HCT116 (cell line): ENCODE data around the gene PTPRC.

Experiments
- EGR1 ChIP-seq: IDR thresholded peaks from 2 replicates; pipeline ENCODE4 v1.6.1; 2012; ENCODE audit warnings: low read depth
- ELF1 ChIP-seq: IDR thresholded peaks from 2 replicates; pipeline ENCODE4 v1.6.1; 2012; ENCODE audit warnings: low read depth, borderline replicate concordance
- EZH2 ChIP-seq: fragments of 200-600 bp; sonication (generic); IDR thresholded peaks from 2 replicates; pipeline ENCODE4 v1.6.1; 2017; ENCODE audit warnings: antibody characterized with exemption, mixed run types
- EZH2phosphoT487 ChIP-seq: fragments of 200-600 bp; IDR thresholded peaks from 2 replicates; pipeline ENCODE4 v1.6.1; 2018; ENCODE audit warnings: antibody characterized with exemption, borderline replicate concordance
- JUND ChIP-seq: IDR thresholded peaks from 2 replicates; pipeline ENCODE4 v1.6.1; 2012
- POLR2A ChIP-seq: IDR thresholded peaks from 2 replicates; pipeline ENCODE4 v1.7.0; 2011; ENCODE audit warnings: borderline replicate concordance; ENCODE audit not compliant: insufficient read depth, insufficient read length; ENCODE audit errors: extremely low read depth
- POLR2AphosphoS5 ChIP-seq: IDR thresholded peaks from 2 replicates; pipeline ENCODE4 v1.6.1; 2011; ENCODE audit warnings: mild to moderate bottlenecking, low read depth, low read length, moderate library complexity
- SRF ChIP-seq: IDR thresholded peaks from 2 replicates; pipeline ENCODE4 v1.6.1; 2012; ENCODE audit warnings: low read depth
- YY1 ChIP-seq: IDR thresholded peaks from 2 replicates; pipeline ENCODE4 v1.6.1; 2011; ENCODE audit warnings: low read length, low read depth, moderate library complexity, mild to moderate bottlenecking; ENCODE audit not compliant: insufficient replicate concordance; ENCODE audit errors: extremely low read depth
- ZNF274 ChIP-seq: fragments of 200-500 bp; sonication (Bioruptor generic); IDR thresholded peaks from 2 replicates; pipeline ENCODE4 v1.6.1; 2014; ENCODE audit warnings: mild to moderate bottlenecking, low read depth, low read length, inconsistent platforms
- TF ChIP-seq, protein P1 (sequence below), 3 experiments: fragments of 200-600 bp in 1 of 3; sonication (generic) in 1 of 3; IDR thresholded peaks in 2 of 3; conservative IDR thresholded peaks in 1 of 3; 2 replicates each; pipeline ENCODE4 v1.5.1; 2012 to 2017; ENCODE audit warnings: low read depth in 2 of 3, low read length in 2 of 3, antibody characterized with exemption in 1 of 3, borderline replicate concordance in 1 of 3, control low read depth in 1 of 3, mild to moderate bottlenecking in 1 of 3, mixed read lengths in 1 of 3, mixed run types in 1 of 3, moderate library complexity in 1 of 3; ENCODE audit not compliant: insufficient read depth in 1 of 3
- TF ChIP-seq, protein P2 (sequence below): IDR thresholded peaks from 2 replicates; pipeline ENCODE4 v1.6.1; 2012
- TF ChIP-seq, protein P3 (sequence below): IDR thresholded peaks from 2 replicates; pipeline ENCODE4 v1.6.1; 2012

DNA sequence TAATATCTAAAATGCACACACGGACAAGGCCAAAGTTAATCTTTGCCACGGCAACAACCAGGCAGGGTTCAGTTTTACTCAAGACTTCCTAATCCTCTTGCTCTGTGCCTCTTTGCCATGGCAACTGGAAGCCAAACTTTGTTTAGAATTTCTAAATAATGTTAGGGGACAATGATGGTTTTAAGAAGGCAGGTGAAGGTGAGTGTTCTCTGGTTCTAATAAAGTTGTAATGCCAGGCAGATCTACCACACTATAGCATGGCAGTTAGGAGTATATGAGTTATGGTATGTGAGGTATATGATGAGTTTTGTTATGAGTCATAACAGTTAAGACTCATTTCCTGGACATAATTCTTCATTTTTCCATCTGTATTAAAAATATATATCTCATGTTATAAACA lies 2.7 kb downstream of the PTPRC start:
- TF ChIP-seq POLR2AphosphoS5 (no peak), YY1 (no peak), JUND (no peak), EZH2 (no peak), POLR2A (no peak), ELF1 (no peak), EZH2phosphoT487 (no peak), ZNF274 (no peak), SRF (no peak), EGR1 (no peak)
- TF ChIP-seq, protein P1, sequence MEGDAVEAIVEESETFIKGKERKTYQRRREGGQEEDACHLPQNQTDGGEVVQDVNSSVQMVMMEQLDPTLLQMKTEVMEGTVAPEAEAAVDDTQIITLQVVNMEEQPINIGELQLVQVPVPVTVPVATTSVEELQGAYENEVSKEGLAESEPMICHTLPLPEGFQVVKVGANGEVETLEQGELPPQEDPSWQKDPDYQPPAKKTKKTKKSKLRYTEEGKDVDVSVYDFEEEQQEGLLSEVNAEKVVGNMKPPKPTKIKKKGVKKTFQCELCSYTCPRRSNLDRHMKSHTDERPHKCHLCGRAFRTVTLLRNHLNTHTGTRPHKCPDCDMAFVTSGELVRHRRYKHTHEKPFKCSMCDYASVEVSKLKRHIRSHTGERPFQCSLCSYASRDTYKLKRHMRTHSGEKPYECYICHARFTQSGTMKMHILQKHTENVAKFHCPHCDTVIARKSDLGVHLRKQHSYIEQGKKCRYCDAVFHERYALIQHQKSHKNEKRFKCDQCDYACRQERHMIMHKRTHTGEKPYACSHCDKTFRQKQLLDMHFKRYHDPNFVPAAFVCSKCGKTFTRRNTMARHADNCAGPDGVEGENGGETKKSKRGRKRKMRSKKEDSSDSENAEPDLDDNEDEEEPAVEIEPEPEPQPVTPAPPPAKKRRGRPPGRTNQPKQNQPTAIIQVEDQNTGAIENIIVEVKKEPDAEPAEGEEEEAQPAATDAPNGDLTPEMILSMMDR (IDR thresholded peaks at IDR 0.05 in 2 of 3, conservative IDR thresholded peaks at IDR 0.05 in 1 of 3; ENCODE audit: borderline replicate concordance in 1 of 3, insufficient read depth in 1 of 3, low read depth in 2 of 3, low read length in 2 of 3), result no peak
- TF ChIP-seq, protein P2, sequence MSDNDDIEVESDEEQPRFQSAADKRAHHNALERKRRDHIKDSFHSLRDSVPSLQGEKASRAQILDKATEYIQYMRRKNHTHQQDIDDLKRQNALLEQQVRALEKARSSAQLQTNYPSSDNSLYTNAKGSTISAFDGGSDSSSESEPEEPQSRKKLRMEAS, result no peak
- TF ChIP-seq, protein P3, sequence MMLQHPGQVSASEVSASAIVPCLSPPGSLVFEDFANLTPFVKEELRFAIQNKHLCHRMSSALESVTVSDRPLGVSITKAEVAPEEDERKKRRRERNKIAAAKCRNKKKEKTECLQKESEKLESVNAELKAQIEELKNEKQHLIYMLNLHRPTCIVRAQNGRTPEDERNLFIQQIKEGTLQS, result no peak
